A549 treated with dexamethasone at 1 μM for 4 hours (cell line): Measurements from ENCODE around the gene ERCC3. TPM values are rescaled to one million over a fixed set of nuclear protein-coding genes. Genes with fewer than 3 reads are reported as not detected.

ENCODE experiments used
- total RNA-seq: library from RNA; stranded (reverse); fragments of 200-300 nt; extraction: Qiagen RNA extraction; gene quantifications from 5 replicates; pipeline ENCODE4 v1.2.3, GENCODE V29; 2022

ERCC3 gene
- total RNA-seq, result 38.8 to 42.8 TPM (median 41.2 TPM) in 5 replicates

GRCh38 chr2:127293748-127294562 is at the start of gene ERCC3:
TSS of gene ERCC3 (minus strand) at chr2:127294144. CDS start at chr2:127294081, 63 bp downstream.

GRCh38 chr2:127220102-127220767 is 73.7 kb downstream of the ERCC3 start, which contains the start of gene CYP27C1:
TSS of gene CYP27C1 (minus strand) at chr2:127220299. CDS start at chr2:127220270, 29 bp downstream.

Other genes with a start within 250 kb of the ERCC3 start
- gene BIN1, start 187.0 kb downstream of the ERCC3 start, total RNA-seq, result 30.3 to 35.7 TPM (median 35.0 TPM) in 5 replicates
- gene CYP27C1, start 73.8 kb downstream of the ERCC3 start, total RNA-seq, result 2.4 to 4.4 TPM (median 4.1 TPM) in 5 replicates
- gene MAP3K2, start 93.8 kb upstream of the ERCC3 start, total RNA-seq, result 12.6 to 32.0 TPM (median 26.2 TPM) in 5 replicates
- gene PROC, start 124.3 kb upstream of the ERCC3 start, total RNA-seq, result 3.5 to 5.6 TPM (median 5.0 TPM) in 5 replicates
- 39.6 to 45.9 TPM (median 43.6 TPM) in 5 replicates for gene IWS1, start 232.3 kb upstream of the ERCC3 start, total RNA-seq
- gene MYO7B, start 241.5 kb upstream of the ERCC3 start, total RNA-seq, result 0.11 to 0.31 TPM (median 0.24 TPM) in 5 replicates